Amniotic epithelial cell (primary cell): ENCODE measurements around the gene DDRGK1.
"Not testable (repeated sequence)": the region's sequence is repeated elsewhere in the genome, so short reads cannot be mapped to it uniquely, and the experiment has no call there.

Experiments
- DNase-seq: peaks from one replicate; pipeline ENCODE4 v3.0.0-alpha.2; 2010; ENCODE audit warnings: low read depth

The DDRGK1 gene

GRCh38 chr20:3215359-3215917 is 11.0 kb upstream of the DDRGK1 start:
- not testable (repeated sequence) for DNase-seq

DNA sequence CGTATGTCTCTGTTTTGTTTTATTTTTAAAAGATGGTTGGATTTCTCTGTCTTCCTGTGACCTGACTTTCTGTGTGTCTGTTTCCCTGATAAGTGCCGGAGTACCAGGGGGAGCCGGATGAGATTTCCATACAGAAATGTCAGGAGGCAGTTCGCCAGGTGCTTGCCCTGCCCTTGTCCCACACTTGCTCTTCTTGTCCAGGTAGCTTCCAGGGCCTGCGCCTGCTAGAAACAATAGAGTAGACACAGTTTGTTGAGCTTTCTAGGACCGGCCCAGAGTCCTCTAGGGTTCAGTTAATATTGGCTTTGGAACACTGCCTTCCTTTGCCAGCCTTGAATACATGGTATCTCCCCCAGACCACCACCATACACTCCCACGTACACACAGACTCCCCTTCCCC is 8.7 kb upstream of the DDRGK1 start:
- DNase-seq, result no peak

DNA sequence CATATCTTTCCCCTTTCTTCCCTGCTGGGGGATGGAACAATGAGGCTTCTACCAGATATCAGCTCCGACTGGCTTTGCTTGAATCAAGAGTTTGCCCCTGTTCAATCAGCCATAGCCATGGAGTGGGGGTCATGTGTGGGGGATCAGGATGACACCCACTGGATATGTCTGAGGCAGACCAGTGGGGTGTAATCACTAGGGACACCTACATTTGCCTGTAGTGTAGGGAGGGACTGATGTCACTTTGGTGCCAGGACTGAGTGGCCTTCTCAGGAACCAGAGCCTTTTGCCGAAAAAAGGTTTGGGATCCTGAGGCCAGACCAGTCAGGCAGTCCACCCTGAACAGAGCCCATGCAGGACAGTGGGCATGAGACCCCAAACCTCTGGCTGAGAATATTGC is 5.9 kb upstream of the DDRGK1 start:
- DNase-seq, result no peak

DNA sequence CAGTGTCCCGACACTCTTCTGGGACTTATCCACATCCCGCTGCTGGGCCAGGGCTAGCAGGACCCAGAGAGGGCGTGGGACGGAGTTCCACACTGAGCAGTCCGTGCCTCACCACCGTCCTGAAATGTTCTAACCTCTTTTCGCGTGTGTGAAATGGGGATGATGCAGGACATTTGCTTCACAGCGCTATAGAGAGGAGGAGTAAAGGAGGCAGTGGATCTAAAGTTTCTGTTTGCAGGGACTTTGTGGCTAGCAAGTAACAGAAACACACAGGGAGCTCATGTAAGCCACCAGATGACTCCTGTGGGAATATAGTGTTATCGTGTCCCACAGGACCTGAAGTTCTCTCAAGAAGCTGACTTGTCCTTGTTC is 5.5 kb upstream of the DDRGK1 start:
- no peak for DNase-seq

GRCh38 chr20:3209257-3209945 is 4.9 kb upstream of the DDRGK1 start, which contains the start of gene ITPA:
Gene ITPA (plus strand): TSS chr20:3209498. CDS start chr20:3209552, 54 bp downstream.
- peak; percentile 34 for DNase-seq

DNA sequence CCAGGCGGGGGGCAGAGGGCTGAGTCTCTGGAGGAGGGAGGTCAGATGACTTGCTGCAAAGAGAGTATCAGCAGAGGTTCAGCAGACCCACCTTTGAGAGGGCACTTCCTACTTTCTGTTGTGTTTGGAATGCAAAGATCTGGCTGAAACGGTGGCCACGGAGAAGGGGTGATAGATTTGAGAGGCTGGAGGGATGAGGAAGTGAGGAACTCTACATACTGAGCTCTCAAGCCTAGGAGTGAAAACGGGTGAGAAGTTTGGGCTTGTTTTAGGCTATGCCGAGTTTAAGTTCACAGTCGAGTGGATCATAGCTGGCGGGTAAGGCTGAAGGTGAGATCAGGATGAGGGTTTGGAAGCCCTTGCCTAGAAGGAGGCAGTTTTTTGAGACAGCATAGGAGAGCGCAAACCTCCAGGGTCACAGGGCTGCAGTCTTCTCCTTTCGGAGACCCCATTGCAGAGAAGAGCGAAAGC is 4.3 kb upstream of the DDRGK1 start:
- no peak for DNase-seq

DNA sequence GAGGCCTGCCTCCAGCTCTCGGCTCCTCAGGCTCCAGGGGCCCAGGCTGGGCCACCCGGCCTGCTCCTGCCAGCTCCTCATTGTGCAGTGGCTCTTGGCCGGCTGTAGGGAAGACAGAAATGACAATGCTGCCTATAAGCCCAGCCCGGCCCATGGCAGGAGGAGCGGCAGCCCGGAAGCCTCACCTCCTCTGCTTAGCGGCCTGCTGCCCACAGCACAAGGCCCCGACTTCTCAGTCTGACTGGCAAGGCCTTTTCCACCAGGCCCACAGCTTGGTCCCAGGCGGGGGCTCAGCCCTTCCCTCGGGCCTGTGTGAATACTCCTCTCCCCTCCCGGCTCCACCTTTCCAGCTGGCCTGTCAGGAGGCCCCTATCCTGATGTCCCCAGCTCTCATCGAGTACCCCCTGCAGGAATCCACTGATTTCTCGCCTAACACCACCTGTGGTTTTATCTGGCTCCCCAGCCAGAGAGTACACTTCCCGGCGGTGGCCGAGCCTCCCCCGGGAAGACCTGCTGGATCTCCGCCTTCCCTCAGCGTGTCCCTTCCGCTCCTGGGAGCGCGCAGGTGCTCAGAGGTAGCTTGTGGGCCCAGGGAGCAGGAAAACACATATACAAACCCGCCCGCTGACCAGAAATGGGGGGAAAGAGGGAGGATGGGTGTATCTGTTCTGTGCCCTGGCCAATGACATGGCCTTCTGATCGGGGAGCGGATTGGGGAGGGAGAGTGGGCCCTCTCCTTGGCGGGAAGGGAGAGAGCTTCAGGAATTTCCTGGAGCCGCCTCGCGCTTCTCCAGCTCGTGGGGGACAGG is 963 bp downstream of the DDRGK1 start:
- DNase-seq, result no peak

GRCh38 chr20:3202965-3203314 is 1.5 kb downstream of the DDRGK1 start:
- DNase-seq, result no peak

- DNase-seq, result no peak
Measured at GRCh38 chr20:3199976-3200755, 4.3 kb downstream of the DDRGK1 start.

GRCh38 chr20:3199206-3199605 is 5.3 kb downstream of the DDRGK1 start:
- no peak for DNase-seq

DNA sequence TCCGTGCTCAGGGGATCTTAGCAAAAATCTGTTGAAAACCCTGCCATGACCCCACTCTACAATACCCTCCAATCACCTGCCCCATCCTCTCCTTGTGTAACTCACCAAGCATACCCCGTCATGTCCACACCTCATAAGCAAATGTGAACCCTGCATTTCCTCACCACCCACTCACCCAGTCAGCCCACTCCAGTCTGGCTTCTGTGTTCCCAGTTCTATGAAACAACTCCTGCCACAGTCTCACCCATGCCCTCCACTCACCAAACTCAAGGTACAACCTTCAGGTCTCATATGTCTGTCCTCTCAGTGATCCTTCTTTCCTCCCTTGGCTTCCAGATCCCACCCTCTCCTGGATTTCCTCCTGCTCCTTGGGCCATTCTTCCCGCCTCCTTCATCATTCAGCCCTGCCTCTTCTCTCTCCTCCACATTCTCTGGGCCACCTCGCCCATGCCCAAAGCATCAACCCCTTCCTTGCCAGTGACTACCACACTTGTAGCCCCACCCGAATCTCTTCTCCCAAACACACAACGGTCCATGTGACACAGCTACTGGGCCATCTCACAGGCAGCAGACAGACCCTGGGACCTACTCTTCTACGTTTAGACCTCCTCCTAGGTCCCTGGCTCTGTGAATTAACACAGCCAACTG is 8.8 kb downstream of the DDRGK1 start:
- DNase-seq, result no peak

DNA sequence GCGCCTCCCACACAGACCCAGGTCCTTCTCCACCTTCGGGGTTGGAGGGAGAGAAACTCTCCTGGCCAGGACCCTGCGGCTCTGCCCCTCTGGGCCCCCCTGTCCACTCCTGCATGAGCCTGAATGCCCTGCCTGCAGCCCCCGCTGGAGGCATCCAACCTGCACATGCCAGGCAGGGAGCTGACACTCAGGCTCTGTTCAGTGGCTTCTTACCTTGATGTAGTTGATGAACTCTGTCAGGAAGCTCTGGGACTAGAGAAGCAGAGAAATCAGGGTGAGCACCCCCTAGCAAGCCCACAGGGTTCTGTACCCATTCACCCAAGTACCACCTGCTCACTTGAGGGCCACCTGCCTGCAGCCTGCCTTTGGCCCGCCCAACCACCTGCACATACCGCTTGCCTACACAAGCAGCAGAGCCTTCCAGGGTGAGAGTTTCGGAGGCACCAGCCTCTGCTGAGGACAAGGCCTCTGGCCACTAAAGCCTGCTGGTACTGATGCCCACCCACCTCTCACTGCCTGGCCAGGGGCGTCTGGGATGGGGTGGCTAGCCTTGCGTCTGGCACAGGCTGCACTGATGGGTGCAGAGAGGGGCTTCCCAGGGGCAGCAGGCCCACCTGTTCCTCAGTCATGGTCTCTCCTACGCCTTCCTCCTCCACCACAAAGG is 9.7 kb downstream of the DDRGK1 start:
- no peak for DNase-seq

GRCh38 chr20:3193806-3194616 is 10.5 kb downstream of the DDRGK1 start:
- no peak for DNase-seq

- DNase-seq, result no peak
Measured at GRCh38 chr20:3192226-3193015, 12.1 kb downstream of the DDRGK1 start.

GRCh38 chr20:3190681-3191111 is 13.8 kb downstream of the DDRGK1 start:
- DNase-seq, result no peak

- DNase-seq, result no peak
Measured at GRCh38 chr20:3189561-3190131, 14.8 kb downstream of the DDRGK1 start.

- no peak for DNase-seq
Measured at GRCh38 chr20:3188823-3189413, 15.6 kb downstream of the DDRGK1 start.

DNA sequence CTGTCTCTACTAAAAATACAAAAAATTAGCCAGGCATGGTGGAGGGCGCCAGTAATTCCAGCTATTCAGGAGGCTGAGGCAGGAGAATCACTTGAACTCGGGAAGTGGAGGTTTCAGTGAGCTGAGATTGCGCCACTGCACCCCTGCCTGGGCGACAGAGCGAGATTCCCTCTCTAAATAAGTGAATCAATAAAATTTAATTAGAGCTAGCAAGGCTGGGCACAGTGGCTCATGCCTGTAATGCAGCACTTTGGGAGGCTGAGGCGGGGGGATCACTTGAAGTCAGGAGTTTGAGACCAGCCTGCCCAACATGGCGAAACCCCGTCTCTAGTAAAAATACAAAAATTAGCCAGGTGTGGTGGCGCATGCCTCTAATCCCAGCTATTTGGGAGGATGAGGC is 16.6 kb downstream of the DDRGK1 start:
- not testable (repeated sequence) for DNase-seq
